ENCODE results near the gene TMEM243. TPM values are rescaled to one million over a fixed set of nuclear protein-coding genes. Genes with fewer than 3 reads are reported as not detected.
A peak's percentile ranks its signal among the peaks of the same experiment; 100 is the strongest.

The TMEM243 gene, protein sequence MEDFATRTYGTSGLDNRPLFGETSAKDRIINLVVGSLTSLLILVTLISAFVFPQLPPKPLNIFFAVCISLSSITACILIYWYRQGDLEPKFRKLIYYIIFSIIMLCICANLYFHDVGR
- total RNA-seq (2021) (24.6 and 26.5 TPM in 2 replicates), Bru-seq, nascent RNA (percentile 77 among the genes with signal in this experiment), BruChase-seq, experiment 1, labeled RNA remaining after a 2-hour chase (percentile 75 among the genes with signal in this experiment), BruChase-seq, experiment 2, labeled RNA remaining after a 6-hour chase (percentile 58 among the genes with signal in this experiment)
- long read RNA-seq, transcript TMEM243-201 (4 exons, 1,063 nt), result minor isoform, 21 of 82 reads
- long read RNA-seq, transcript TMEM243-203 (5 exons, 1,273 nt), result major isoform, 50 of 82 reads
- long read RNA-seq, partial matches to known transcripts, result 0 of 82 reads
- long read RNA-seq, other reads (novel, unspliced or antisense), result 10 of 82 reads

DNA sequence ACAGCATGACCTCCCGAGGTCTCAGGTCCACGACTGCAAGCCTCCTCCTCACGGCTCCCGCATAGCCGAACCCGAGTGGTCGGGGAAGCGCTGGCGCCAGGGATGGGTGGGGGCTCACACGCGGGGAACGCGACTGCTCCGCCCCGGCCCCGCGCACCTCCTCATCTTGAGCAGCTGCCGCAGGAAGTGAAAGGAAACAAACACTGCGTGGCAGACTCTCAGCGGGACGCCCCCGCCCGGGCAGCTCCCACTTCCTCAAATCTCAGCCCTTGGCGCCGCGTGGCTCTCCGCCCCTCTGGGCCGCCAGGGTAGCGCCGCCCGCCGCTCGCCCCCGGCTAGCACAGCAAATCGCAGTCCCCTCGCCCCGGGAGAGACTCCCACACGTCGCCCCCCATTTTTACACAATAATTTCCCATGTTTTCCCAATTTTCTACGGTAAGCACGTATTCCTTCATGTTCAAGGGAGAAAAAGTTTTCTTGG is at the start of gene TMEM243:
TMEM243 (minus strand) TSS at position 188 of the 481 bp plus-strand sequence. CDS start 229 bp downstream, outside the sequence.
- Histone ChIP-seq H3K9me3 (ENCODE audit: insufficient read depth, low read depth) (no peaks in the 10 kb centered on the region), H3K79me2 (ENCODE audit: low read depth) (0 out of 2 replicates have a peak, but pooled peaks cover 11% of the 10 kb centered on the region), H3K4me1 (replicated peaks; ENCODE audit: insufficient read depth) (peaks cover 20% of the 10 kb centered on the region), H3K27ac (peak within 1 kb of the TSS; percentile 36), H3K27me3 (ENCODE audit: insufficient read depth, low read depth) (no peaks in the 10 kb centered on the region), H3K36me3 (ENCODE audit: low read depth) (no peaks in the 10 kb centered on the region), H3K9me2 (ENCODE audit: insufficient read depth) (no peaks in the 10 kb centered on the region), H4K20me1 (ENCODE audit: insufficient read depth) (no peaks in the 10 kb centered on the region), H3K4me3 (peak within 1 kb of the TSS; percentile 94), H3K4me2 (peak within 1 kb of the TSS; percentile 95), H2AFZ (peak within 1 kb of the TSS; percentile 98), H3F3A (ENCODE audit: insufficient read depth, low read depth) (0 out of 2 replicates have a peak, but pooled peaks cover 8% of the 10 kb centered on the region)
- TF ChIP-seq, protein P1, sequence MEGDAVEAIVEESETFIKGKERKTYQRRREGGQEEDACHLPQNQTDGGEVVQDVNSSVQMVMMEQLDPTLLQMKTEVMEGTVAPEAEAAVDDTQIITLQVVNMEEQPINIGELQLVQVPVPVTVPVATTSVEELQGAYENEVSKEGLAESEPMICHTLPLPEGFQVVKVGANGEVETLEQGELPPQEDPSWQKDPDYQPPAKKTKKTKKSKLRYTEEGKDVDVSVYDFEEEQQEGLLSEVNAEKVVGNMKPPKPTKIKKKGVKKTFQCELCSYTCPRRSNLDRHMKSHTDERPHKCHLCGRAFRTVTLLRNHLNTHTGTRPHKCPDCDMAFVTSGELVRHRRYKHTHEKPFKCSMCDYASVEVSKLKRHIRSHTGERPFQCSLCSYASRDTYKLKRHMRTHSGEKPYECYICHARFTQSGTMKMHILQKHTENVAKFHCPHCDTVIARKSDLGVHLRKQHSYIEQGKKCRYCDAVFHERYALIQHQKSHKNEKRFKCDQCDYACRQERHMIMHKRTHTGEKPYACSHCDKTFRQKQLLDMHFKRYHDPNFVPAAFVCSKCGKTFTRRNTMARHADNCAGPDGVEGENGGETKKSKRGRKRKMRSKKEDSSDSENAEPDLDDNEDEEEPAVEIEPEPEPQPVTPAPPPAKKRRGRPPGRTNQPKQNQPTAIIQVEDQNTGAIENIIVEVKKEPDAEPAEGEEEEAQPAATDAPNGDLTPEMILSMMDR (conservative IDR thresholded peaks at IDR 0.05), result no peak
- no peak for TF ChIP-seq EZH2 (IDR thresholded peaks at IDR 0.05; ENCODE audit: low read depth)
- intact Hi-C loops (cut with micrococcal nuclease; ENCODE audit: unreplicated experiment), result loop anchor here (1.0 to 10.0 kb wide), 5 partner anchors 67 to 1522 kb away; partner anchors contain the start of genes DBF4, DMTF1 and SLC25A40
- ChIA-PET POLR2A (ENCODE audit: unreplicated experiment) (no interaction called here), CTCF (no interaction called here)
- DNase-seq, result peak; percentile 57 to 64
- no TSS peak for BruUV-seq (replicated peaks)

DNA sequence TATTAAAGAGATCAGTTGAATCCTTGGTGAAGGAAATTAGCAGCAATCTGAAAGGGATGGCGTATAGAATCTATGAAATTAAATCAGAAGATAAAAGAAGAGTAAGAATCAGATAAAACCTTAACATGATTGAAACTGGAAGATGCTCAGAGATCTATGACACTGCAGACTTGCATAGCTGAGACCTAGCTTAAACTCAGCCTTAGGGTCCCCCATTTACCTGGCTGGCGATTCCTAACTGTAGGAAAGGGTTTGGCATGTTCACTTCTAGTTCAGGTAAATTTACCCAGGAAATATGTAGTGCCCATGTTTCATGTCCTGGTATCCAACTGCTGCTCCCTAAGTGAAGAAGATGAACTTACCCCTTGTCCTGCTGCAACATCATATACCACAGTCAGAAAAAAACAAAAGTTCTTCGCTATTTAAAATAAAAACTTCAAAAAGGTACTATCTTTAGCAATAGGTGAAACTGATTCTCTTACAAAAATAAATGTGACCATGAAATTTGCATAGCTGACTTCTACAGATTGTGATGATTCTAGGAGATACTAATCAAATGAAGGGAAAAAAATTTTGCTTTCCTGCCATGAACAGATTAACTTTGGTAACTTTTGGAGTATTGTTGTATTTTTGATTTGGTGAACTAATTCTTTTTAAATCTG is 47.8 kb upstream of the TMEM243 start:
- Histone ChIP-seq H3F3A (ENCODE audit: insufficient read depth, low read depth) (no peaks in the 10 kb centered on the region), H3K27me3 (ENCODE audit: insufficient read depth, low read depth) (peaks cover 10% of the 10 kb centered on the region; the same call in 1 of the 2 replicates), H3K27ac (no peak overlapping the region), H3K4me2 (no peak overlapping the region), H3K79me2 (ENCODE audit: low read depth) (no peaks in the 10 kb centered on the region), H3K9me2 (ENCODE audit: insufficient read depth) (no peaks in the 10 kb centered on the region), H3K4me3 (no peak overlapping the region), H3K36me3 (ENCODE audit: low read depth) (no peaks in the 10 kb centered on the region), H4K20me1 (ENCODE audit: insufficient read depth) (no peaks in the 10 kb centered on the region), H2AFZ (no peak overlapping the region), H3K9me3 (ENCODE audit: insufficient read depth, low read depth) (no peaks in the 10 kb centered on the region), H3K4me1 (replicated peaks; ENCODE audit: insufficient read depth) (no peaks in the 10 kb centered on the region)
- no peak for DNase-seq
- ChIA-PET POLR2A (ENCODE audit: unreplicated experiment) (no interaction called here), CTCF (no interaction called here)
- intact Hi-C loops (cut with micrococcal nuclease; ENCODE audit: unreplicated experiment), result no loop called here
- no peak for TF ChIP-seq EZH2 (IDR thresholded peaks at IDR 0.05; ENCODE audit: low read depth)
- TF ChIP-seq, protein P1 (conservative IDR thresholded peaks at IDR 0.05), result no peak
- BruUV-seq (replicated peaks), result no TSS peak

DNA sequence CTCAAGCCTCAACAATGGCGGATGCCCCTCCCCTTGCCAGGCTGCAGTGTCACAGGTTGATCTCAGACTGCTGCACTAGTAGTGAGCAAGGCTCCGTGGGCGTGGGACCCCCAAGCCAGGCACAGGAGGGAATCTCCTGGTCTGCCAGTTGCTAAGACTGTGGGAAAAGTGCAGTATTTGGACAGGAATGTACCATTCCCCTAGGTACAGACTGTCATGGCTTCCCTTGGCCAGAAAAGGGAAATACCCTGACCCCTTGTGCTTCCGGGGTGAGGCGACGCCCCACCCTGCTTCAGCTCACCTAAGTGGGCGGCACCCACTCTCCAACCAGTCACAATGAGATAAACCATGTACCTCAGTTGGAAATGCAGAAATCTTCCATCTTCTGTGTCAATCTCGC is 44.0 kb upstream of the TMEM243 start:
- BruUV-seq (replicated peaks), result no TSS peak
- H3K9me2 ChIP-seq (ENCODE audit: insufficient read depth), result no peaks in the 10 kb centered on the region
- no peak for DNase-seq
- no peaks in the 10 kb centered on the region for H3F3A ChIP-seq (ENCODE audit: insufficient read depth, low read depth)
- H3K4me1 ChIP-seq (replicated peaks; ENCODE audit: insufficient read depth), result no peaks in the 10 kb centered on the region
- TF ChIP-seq, protein P1 (conservative IDR thresholded peaks at IDR 0.05), result no peak
- no peak for TF ChIP-seq EZH2 (IDR thresholded peaks at IDR 0.05; ENCODE audit: low read depth)
- H3K79me2 ChIP-seq (ENCODE audit: low read depth), result no peaks in the 10 kb centered on the region
- H3K9me3 ChIP-seq (ENCODE audit: insufficient read depth, low read depth), result no peaks in the 10 kb centered on the region
- peaks cover 10% of the 10 kb centered on the region; the same call in 1 of the 2 replicates for H3K27me3 ChIP-seq (ENCODE audit: insufficient read depth, low read depth)
- H3K36me3 ChIP-seq (ENCODE audit: low read depth), result no peaks in the 10 kb centered on the region
- no peaks in the 10 kb centered on the region for H4K20me1 ChIP-seq (ENCODE audit: insufficient read depth)
- no peak overlapping the region for H3K27ac ChIP-seq
- H3K4me2 ChIP-seq, result no peak overlapping the region; the same call in 1 of the 2 replicates
- CTCF ChIA-PET, result no interaction called here
- H2AFZ ChIP-seq, result no peak overlapping the region
- H3K4me3 ChIP-seq, result no peak overlapping the region
- POLR2A ChIA-PET (ENCODE audit: unreplicated experiment), result no interaction called here
- intact Hi-C loops (cut with micrococcal nuclease; ENCODE audit: unreplicated experiment), result no loop called here
